ENCODE measurements around the gene MAP2K5.
A peak's percentile ranks its signal among the peaks of the same experiment; 100 is the strongest.

The MAP2K5 gene

DNA sequence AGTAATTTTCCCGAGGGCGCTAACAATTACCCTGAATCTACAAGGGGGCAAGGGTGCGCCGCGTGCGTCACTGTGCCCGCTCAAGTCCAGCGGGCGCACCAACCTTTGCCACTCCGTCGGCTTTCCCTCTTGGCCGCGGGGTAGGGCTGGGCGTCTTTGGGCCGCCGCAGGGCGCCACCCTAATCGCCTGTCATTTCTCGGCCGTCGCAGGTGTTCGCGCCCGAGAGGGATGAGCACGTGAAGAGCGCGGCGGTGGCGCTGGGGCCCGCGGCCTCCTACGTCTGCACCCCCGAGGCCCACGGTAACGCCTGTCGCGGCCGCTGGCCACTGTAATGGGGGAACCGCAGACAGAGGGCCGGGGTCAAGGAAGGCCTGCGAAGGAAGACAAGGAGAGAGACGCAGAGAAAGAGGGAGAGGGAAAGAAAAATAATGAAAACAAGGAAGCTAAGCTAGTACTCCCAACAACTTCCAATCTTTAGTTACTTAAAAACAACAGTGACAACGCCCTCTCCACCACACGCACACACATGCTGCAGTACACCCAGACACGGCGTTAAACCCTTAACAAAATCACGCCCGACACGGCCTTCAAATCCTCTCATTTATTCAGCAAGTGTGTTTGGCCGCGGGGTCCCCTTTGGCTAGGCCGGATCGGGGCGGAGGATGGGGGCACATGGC is 286.6 kb downstream of the MAP2K5 start:
- no peaks in the 10 kb centered on the region for H3K9me3 Mint-ChIP-seq
- peaks cover 42% of the 10 kb centered on the region for H3K4me1 Mint-ChIP-seq
- ATAC-seq (no peak), DNase-seq (ENCODE audit: low spot score in 2 of 2) (no peak)
- H3K36me3 Mint-ChIP-seq = peaks cover 9% of the 10 kb centered on the region
- H3K4me3 Mint-ChIP-seq = peak overlapping the region; percentile 4
- H3K27ac Mint-ChIP-seq = no peak overlapping the region

DNA sequence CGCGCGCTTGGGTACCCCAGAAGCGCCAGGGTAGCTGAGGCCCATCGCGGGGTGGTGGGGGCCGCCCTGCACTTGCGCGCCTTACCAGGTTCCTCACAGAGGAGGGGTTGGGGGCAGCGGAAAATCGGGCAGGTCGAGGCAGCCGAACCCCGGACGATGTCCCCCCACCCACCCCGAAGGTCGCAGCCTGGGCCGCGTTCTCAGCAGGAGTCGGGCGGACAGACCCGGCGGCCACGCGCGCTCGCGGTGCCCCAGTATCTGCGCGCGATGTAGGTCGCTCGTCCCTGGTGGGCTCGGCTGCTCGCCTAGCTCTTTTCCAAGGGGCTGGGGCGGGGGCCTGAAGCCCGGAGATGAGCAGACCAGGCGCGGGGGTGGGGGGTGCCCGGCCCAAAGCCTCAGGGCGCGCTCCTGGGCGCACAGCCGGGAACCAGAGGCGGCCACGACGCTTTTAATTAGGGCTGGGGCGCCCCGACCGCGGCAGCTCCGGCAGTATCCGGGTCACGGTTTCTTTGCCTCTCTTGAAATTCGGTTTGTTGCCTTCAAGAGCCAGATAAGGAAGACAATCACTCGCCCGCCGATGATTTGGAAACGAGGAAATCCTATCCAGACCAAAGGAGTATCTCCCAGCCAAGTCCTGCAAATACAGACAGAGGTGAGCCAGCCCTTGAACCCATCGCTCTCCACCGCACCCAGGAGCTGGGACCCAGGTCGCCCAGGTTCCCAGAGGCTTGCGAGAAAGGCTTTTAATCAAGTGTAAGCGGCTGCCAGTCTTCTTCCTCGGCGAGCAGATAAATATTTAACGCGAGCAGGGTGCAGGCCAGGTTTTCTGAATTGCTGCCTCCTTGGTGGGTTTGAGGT is 287.4 kb downstream of the MAP2K5 start:
- peaks cover 42% of the 10 kb centered on the region for H3K4me1 Mint-ChIP-seq
- DNase-seq (ENCODE audit: low spot score in 2 of 2) (no peak), ATAC-seq (no peak)
- no peak overlapping the region for H3K4me3 Mint-ChIP-seq
- H3K36me3 Mint-ChIP-seq = peaks cover 8% of the 10 kb centered on the region
- H3K27ac Mint-ChIP-seq = no peak overlapping the region
- H3K9me3 Mint-ChIP-seq = no peaks in the 10 kb centered on the region

DNA sequence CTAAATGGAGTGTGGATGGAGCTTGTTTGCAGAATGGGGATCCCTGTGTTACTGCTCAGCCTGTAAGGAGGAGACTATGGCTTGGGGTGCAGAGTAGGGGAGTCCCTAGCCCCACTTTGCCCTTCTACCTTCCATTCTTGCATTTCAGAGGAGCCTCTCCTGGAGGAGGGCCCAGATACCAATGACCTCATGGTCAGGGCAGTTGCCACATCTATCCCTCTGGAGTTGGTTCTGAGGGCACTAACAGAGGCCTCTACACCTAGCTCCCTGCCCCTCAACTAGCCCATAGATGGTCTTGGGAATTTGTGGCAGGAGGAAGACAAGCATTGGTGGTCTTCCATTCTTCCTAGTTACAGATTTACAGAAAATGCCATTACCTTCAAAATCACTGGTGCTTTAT is 288.9 kb downstream of the MAP2K5 start:
- peaks cover 44% of the 10 kb centered on the region for H3K4me1 Mint-ChIP-seq
- no peak for ATAC-seq

DNA sequence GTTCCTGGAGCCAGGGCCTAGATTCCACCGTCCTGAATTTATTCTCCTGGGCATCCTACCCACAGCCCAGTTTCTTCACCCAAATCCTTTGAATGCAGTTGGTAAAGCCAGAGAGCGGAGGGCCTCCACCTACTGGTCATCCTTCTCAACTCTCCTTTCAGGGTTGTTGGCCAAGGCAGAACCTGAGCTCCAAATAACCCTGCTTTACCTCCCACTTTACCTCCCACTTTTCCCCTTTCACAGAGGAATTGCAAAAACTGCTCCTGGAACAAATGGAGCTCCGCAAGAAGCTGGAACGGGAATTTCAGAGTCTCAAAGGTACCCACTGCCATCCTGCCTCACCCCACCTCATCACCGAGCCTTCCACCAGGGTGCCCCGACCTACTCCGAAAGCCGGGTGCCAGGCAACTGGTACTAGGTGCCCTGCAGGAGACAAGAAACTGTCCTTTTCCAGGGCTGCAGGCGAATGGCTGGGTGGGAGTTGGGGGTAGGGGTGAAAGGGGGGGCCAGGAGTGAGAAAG is 289.6 kb downstream of the MAP2K5 start:
- peak in 1 of 2 donors; percentile 51 for DNase-seq (ENCODE audit: low spot score in 2 of 2)
- H3K36me3 Mint-ChIP-seq = no peaks in the 10 kb centered on the region
- ATAC-seq = no peak
- H3K4me1 Mint-ChIP-seq = peaks cover 47% of the 10 kb centered on the region
- H3K4me3 Mint-ChIP-seq = no peak overlapping the region
- H3K27ac Mint-ChIP-seq = no peak overlapping the region
- no peaks in the 10 kb centered on the region for H3K9me3 Mint-ChIP-seq

More for the DNA sequence above, 288.9 kb downstream of the MAP2K5 start:
- no peak overlapping the region for H3K4me3 Mint-ChIP-seq
- H3K36me3 Mint-ChIP-seq = peaks cover 1% of the 10 kb centered on the region
- no peaks in the 10 kb centered on the region for H3K9me3 Mint-ChIP-seq
- DNase-seq (ENCODE audit: low spot score in 2 of 2) = no peak
- no peak overlapping the region for H3K27ac Mint-ChIP-seq

DNA sequence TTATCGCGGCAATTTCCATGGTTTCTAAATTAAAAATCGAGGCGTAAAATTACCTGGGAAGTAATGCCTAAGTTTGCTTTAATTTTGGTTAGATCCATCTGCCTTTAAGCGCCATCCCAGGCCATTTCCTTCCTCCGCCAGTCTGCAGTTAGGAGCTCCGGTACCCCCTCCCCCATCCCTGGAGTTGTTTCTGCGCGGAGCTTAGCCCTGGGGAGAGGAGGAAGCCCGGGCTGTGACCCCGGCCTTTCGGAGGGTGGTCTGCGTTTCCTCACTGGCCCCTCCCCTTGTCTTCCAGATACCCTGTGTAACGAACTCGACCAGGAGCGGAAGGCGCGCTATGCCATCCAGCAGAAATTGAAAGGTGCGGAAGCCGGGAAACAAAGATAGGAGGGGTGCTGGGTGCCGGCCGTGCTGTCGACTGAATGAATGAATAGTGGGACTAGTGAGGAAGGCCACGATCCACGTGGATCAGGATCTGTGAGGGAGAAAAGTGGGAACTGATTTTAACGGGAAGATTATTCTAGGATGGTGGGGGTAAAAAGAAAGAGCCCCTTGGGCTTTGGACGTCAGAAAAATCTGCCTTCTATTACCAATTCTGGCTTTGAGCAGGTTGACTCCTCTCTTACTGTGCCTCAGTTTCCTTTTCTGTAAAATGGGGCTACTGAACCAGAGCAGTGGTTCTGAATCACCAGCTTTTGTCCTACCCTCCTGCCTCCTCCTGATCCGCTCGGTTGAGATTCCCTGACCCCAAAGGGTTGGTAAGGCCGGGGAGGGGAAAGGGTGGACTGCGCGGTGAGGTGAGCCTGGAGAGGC is 290.6 kb downstream of the MAP2K5 start:
- Mint-ChIP-seq H3K4me3 (peak overlapping the region; percentile 74), H3K9me3 (no peaks in the 10 kb centered on the region), H3K36me3 (no peaks in the 10 kb centered on the region), H3K4me1 (peaks cover 45% of the 10 kb centered on the region), H3K27ac (no peak overlapping the region)
- ATAC-seq (no peak), DNase-seq (ENCODE audit: low spot score in 2 of 2) (no peak)

DNA sequence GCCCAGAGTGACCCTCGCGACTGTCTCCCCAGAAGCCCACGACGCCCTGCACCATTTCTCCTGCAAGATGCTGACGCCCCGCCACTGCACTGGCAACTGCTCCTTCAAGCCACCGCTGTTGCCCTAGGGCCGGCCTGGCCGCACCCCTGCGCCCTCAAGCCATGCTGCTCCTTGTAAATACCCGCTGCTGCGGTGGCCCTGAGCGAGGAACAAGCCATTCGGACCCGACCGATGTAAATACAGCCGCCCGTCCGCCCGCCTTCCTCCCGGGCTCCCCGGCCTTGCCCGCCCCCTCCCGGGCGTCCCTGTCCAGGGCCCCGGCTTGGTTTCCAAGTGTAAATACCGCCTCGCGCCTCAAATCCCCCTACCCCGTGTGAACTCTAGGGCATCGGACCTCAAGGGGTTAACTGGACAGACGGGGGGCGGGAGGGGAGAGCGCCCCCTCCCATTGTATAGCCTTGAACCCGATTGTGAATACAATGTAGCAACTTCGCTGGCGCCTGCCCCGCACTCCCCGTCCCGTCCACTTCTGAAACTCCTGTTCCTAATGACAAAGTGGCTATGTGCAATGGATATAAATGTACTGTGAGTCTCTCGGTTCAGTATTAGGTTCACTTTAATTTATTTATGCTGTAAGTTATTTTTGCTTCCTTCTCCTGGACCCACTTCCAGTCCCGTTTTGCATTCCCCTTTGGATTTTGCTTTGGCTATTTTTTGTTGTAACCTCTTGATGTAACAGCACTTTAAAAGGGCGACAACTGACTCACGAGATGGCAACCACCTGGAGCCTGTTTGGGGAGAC is 291.4 kb downstream of the MAP2K5 start:
- Mint-ChIP-seq H3K4me3 (peak overlapping the region; percentile 74), H3K27ac (no peak overlapping the region), H3K4me1 (peaks cover 41% of the 10 kb centered on the region), H3K9me3 (no peaks in the 10 kb centered on the region), H3K36me3 (no peaks in the 10 kb centered on the region)
- peak in 1 of 2 donors; percentile 67 for DNase-seq (ENCODE audit: low spot score in 2 of 2)
- peak; percentile 50 for ATAC-seq

DNA sequence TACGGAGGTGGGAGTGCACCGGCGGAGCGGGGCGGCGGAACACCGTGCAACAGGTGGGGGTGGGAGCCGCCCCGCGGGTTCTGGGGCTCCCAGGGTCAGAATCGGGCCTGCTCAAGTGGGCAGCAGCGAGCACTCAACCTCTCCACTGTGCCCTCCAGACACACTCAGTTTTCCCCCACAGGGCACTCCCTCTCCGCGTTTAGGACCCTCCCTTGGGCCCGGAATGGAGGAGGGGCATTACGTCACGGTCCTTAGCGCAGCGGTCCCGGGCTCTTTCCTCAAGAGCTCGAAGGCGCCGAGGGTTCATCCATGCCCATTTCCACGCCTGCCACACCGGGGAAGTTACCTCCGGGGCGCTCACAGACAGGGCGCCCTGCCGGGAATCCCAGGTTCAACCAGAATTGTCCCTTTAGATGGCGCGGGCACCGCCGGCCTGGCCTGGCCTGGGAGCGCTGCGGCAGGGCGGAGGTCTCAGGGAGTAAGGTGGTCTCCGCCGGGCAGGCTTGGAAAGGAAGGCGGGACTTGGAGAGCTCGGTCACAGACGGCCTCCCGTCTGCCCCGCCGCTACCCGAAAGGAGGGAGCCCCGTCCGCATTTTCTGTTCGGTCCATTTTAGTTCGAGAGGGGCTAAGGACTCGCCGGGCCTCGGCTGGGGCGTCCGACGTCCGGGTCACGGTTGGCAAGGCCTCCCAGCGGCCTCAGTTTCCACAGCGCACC is 292.2 kb downstream of the MAP2K5 start:
- H3K9me3 Mint-ChIP-seq = no peaks in the 10 kb centered on the region
- H3K4me3 Mint-ChIP-seq = peak overlapping the region; percentile 74
- peaks cover 6% of the 10 kb centered on the region for H3K36me3 Mint-ChIP-seq
- DNase-seq (ENCODE audit: low spot score in 2 of 2) (peak in 1 of 2 donors; percentile 57), ATAC-seq (peak; percentile 3)
- no peak overlapping the region for H3K27ac Mint-ChIP-seq
- peaks cover 42% of the 10 kb centered on the region for H3K4me1 Mint-ChIP-seq

DNA sequence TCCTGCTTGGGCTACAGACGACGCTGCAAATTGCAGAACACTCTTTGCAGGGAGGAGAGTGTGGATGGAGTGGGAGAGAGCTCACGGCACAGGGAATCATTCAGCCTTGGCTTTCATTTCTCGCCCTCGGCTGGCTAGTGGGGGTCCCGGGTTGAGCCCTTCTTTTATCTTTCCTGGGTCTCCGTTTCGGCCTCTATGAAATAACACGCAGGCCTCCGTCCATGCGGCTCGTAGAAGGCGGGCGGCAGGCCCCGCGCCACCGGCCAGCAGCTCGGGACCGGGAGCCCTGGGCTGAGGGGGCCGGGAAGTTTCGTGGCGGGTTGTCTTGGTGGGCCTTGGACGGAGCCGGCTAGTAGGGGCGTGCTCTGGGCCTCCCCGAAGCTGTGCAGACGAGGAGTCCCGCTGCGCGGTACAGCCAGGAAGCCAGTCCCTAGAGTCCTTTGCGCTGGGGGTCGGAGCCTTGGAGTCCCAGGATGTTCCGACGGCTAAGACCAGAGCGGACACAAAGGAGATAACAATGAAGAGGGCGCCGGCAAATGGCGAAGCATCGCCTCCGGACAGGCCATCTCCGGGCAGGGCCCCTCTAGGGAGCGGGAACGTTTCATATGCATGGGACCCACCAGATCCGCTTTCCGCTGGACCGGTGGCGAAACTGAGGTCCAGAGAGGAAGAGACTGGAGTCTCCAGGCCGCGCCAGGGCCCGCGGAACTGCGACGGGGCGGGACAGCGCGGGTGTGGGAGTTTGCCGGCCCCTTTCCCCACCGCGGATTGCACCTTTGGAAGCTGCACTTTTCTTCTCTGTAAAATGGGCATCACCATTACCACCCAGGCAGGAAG is 293.0 kb downstream of the MAP2K5 start:
- Mint-ChIP-seq H3K27ac (no peak overlapping the region), H3K4me1 (peaks cover 48% of the 10 kb centered on the region), H3K36me3 (peaks cover 14% of the 10 kb centered on the region), H3K9me3 (no peaks in the 10 kb centered on the region), H3K4me3 (peak overlapping the region; percentile 74)
- ATAC-seq = no peak
- DNase-seq (ENCODE audit: low spot score in 2 of 2) = peak in 1 of 2 donors; percentile 64

DNA sequence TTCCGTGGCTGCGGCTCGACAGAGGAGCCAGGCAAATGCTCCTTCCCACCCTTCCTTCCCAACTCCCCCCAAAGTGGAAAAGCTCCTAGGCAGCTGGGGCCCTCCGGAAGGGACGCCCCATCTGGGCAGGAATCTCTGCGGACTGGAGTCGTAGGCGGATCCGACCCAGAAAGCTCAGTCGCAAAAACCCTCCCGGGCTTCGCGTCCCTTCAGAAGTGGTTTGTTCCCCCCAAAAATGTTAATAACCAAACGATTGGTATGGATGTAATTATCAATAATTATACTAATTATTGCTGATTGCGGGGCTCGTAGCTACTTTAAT is 293.6 kb downstream of the MAP2K5 start:
- Mint-ChIP-seq H3K4me3 (peak overlapping the region; percentile 74), H3K27ac (no peak overlapping the region), H3K9me3 (no peaks in the 10 kb centered on the region), H3K36me3 (peaks cover 20% of the 10 kb centered on the region), H3K4me1 (peaks cover 53% of the 10 kb centered on the region)
- DNase-seq (ENCODE audit: low spot score in 2 of 2) (peak in 1 of 2 donors; percentile 55), ATAC-seq (no peak)

DNA sequence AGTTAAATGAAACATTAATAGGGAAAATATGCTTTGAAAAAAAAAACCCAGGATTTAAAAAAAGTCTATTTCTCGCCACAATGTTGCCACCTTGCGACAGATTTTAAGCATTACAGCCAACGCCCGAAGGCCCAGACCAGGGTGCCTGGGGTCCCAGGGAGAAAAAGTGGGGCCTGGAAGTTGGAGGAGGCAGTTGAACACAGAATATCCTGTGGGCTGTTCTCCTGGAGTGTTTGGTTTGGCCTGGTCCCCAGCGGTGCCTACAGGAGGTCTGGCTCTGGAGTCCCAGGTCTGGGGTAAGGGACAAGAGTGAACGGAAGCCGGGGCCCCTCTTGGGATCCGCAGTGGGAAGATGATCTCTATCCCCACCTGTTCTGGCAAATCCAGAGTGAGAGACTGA is 294.0 kb downstream of the MAP2K5 start:
- peaks cover 56% of the 10 kb centered on the region for H3K4me1 Mint-ChIP-seq
- peaks cover 21% of the 10 kb centered on the region for H3K36me3 Mint-ChIP-seq
- peak overlapping the region; percentile 74 for H3K4me3 Mint-ChIP-seq
- H3K27ac Mint-ChIP-seq = no peak overlapping the region
- DNase-seq (ENCODE audit: low spot score in 2 of 2) (peak in 1 of 2 donors; percentile 70), ATAC-seq (no peak)
- no peaks in the 10 kb centered on the region for H3K9me3 Mint-ChIP-seq

DNA sequence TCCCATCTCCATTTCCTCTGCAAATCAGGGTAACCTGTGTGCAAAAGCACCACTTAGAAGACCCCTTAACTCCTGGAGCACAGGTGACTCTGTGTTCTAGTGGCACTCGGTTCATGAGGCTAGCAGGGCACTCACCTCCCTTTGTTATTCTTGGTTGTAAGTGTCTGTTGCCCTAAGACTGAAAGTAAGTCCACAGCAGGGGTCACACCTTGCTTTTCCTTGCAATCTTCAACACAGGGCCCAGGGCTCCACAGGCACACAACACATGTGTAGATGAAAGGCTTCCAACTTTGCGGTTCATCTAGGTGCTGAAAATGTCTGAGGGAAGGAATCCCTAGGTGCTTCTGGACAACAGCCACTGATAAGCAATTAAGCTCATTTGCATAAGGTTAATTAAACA is 294.5 kb downstream of the MAP2K5 start:
- H3K4me1 Mint-ChIP-seq = peaks cover 56% of the 10 kb centered on the region

DNA sequence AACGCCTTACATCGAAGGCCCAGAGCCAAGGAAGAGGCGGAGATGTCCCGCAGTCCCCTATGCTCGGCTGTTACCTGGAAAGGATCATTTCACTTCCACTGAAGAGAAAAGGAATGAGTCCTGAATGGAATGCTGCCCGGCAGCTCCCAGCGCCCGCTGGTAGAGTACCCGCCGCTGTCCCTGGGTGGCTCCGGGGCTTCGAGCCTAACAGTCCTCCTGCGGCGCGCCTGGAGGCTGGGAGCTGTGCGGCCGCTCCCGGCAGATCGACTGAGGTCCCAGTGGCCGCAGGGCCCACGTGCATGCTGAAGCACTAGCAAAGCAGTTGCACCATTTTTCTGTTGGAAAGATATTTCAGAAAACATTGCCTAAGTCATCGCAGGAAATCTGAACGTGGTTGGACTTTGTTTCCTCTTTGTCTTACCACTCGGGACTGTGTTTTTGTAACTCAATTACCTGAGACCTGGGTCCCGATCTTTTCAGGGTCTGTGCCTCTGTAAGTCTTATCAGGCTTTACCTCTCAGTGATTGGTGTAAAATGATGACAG is 296.4 kb downstream of the MAP2K5 start:
- H3K27ac Mint-ChIP-seq = peak overlapping the region; percentile 99
- H3K4me1 Mint-ChIP-seq = peaks cover 45% of the 10 kb centered on the region
- no peak for DNase-seq (ENCODE audit: low spot score in 2 of 2)

More for the DNA sequence above, 294.5 kb downstream of the MAP2K5 start:
- H3K9me3 Mint-ChIP-seq = no peaks in the 10 kb centered on the region
- no peak for ATAC-seq
- H3K4me3 Mint-ChIP-seq = peak overlapping the region; percentile 74
- DNase-seq (ENCODE audit: low spot score in 2 of 2) = peak in 1 of 2 donors; percentile 54
- peaks cover 21% of the 10 kb centered on the region for H3K36me3 Mint-ChIP-seq
- no peak overlapping the region for H3K27ac Mint-ChIP-seq

DNA sequence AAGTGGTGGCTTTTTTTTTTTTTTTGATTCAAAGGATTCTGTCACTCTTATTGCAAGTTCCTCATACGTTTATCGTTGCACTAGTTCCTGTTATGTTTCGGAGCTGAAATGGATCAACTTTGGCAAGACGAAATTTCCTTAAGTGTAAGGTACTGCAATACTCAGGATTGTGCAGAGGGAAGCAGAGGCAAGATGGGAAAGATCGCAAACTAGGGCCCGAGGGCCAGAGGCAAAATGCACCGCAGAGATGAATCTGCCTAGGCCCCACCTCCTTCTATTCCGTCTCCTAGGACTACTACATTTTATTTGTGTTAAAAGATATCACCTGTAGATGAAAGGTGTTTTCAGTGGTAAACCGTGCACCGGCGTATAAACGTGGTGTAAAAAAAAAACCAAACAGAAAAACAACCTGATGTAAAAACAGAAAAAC is 297.0 kb downstream of the MAP2K5 start:
- Mint-ChIP-seq H3K4me1 (peaks cover 38% of the 10 kb centered on the region), H3K9me3 (no peaks in the 10 kb centered on the region), H3K4me3 (peak overlapping the region; percentile 80), H3K27ac (peak overlapping the region; percentile 99), H3K36me3 (peaks cover 21% of the 10 kb centered on the region)
- DNase-seq (ENCODE audit: low spot score in 2 of 2) = peak in 1 of 2 donors; percentile 75
- ATAC-seq = peak; percentile 35

More for the DNA sequence above, 296.4 kb downstream of the MAP2K5 start:
- Mint-ChIP-seq H3K4me3 (peak overlapping the region; percentile 80), H3K9me3 (no peaks in the 10 kb centered on the region), H3K36me3 (peaks cover 21% of the 10 kb centered on the region)
- ATAC-seq = no peak
